Measurements from ENCODE around the gene LIPM.

LIPM gene

GRCh38 chr10:88802523-88803285 is at the start of gene LIPM:
Gene LIPM (plus strand): TSS chr10:88802730. CDS start chr10:88802897, 167 bp downstream.
- Histone ChIP-seq H3K79me2 (ENCODE audit: insufficient read depth, low read length) (no peaks in the 10 kb centered on the region), H3K27ac (ENCODE audit: low read length) (no peak within 1 kb of the TSS), H3K36me3 (ENCODE audit: insufficient read depth, low read length) (no peaks in the 10 kb centered on the region), H3K27me3 (ENCODE audit: insufficient read depth, low read length, poor library complexity) (no peaks in the 10 kb centered on the region), H3K4me3 (ENCODE audit: low read depth in 1 of 2, low read length in 2 of 2) (no peak within 1 kb of the TSS), H3K9me3 (ENCODE audit: insufficient read depth, low read length, severe bottlenecking) (no peaks in the 10 kb centered on the region), H3K9ac (ENCODE audit: low read depth, low read length) (no peak within 1 kb of the TSS), H4K20me1 (ENCODE audit: insufficient read depth, low read length) (no peaks in the 10 kb centered on the region), H3K4me2 (ENCODE audit: insufficient read depth, low read length) (no peak within 1 kb of the TSS), H3K4me1 (ENCODE audit: insufficient read depth, low read length) (no peaks in the 10 kb centered on the region), H2AFZ (ENCODE audit: low read depth, low read length) (no peak within 1 kb of the TSS)
- no peak for DNase-seq
- TF ChIP-seq CTCF (IDR thresholded peaks at IDR 0.05; ENCODE audit: borderline replicate concordance, extremely low read depth, low read length, poor library complexity, severe bottlenecking) (no peak), EZH2 (IDR thresholded peaks at IDR 0.05; ENCODE audit: borderline replicate concordance, low read depth, low read length, severe bottlenecking) (no peak)
- no peak for ATAC-seq (ENCODE audit: insufficient read depth, low read depth)

GRCh38 chr10:88754287-88754686 is 48.2 kb upstream of the LIPM start:
- no peaks in the 10 kb centered on the region for H4K20me1 ChIP-seq (ENCODE audit: insufficient read depth, low read length)
- no peaks in the 10 kb centered on the region for H3K4me1 ChIP-seq (ENCODE audit: insufficient read depth, low read length)
- no peak for TF ChIP-seq EZH2 (IDR thresholded peaks at IDR 0.05; ENCODE audit: borderline replicate concordance, low read depth, low read length, severe bottlenecking)
- no peak for TF ChIP-seq CTCF (IDR thresholded peaks at IDR 0.05; ENCODE audit: borderline replicate concordance, extremely low read depth, low read length, poor library complexity, severe bottlenecking)
- ATAC-seq (ENCODE audit: insufficient read depth, low read depth) (no peak), DNase-seq (no peak)
- H3K27ac ChIP-seq (ENCODE audit: low read length): no peak overlapping the region
- no peaks in the 10 kb centered on the region for H3K36me3 ChIP-seq (ENCODE audit: insufficient read depth, low read length)
- no peak overlapping the region for H3K9ac ChIP-seq (ENCODE audit: low read depth, low read length)
- no peaks in the 10 kb centered on the region for H3K9me3 ChIP-seq (ENCODE audit: insufficient read depth, low read length, severe bottlenecking)
- no peaks in the 10 kb centered on the region for H3K79me2 ChIP-seq (ENCODE audit: insufficient read depth, low read length)
- H3K27me3 ChIP-seq (ENCODE audit: insufficient read depth, low read length, poor library complexity): peaks cover 17% of the 10 kb centered on the region
- H3K4me3 ChIP-seq (ENCODE audit: low read depth in 1 of 2, low read length in 2 of 2): no peak overlapping the region
- no peak overlapping the region for H2AFZ ChIP-seq (ENCODE audit: low read depth, low read length)
- H3K4me2 ChIP-seq (ENCODE audit: insufficient read depth, low read length): no peak overlapping the region

- H3K9me3 ChIP-seq (ENCODE audit: insufficient read depth, low read length, severe bottlenecking): no peaks in the 10 kb centered on the region
- no peak overlapping the region for H3K27ac ChIP-seq (ENCODE audit: low read length)
- ATAC-seq (ENCODE audit: insufficient read depth, low read depth) (no peak), DNase-seq (no peak)
- H3K4me3 ChIP-seq (ENCODE audit: low read depth in 1 of 2, low read length in 2 of 2): no peak overlapping the region
- peaks cover 30% of the 10 kb centered on the region for H3K27me3 ChIP-seq (ENCODE audit: insufficient read depth, low read length, poor library complexity)
- H3K4me1 ChIP-seq (ENCODE audit: insufficient read depth, low read length): no peaks in the 10 kb centered on the region
- no peak overlapping the region for H3K9ac ChIP-seq (ENCODE audit: low read depth, low read length)
- H2AFZ ChIP-seq (ENCODE audit: low read depth, low read length): no peak overlapping the region
- H3K79me2 ChIP-seq (ENCODE audit: insufficient read depth, low read length): no peaks in the 10 kb centered on the region
- H3K36me3 ChIP-seq (ENCODE audit: insufficient read depth, low read length): no peaks in the 10 kb centered on the region
- TF ChIP-seq CTCF (IDR thresholded peaks at IDR 0.05; ENCODE audit: borderline replicate concordance, extremely low read depth, low read length, poor library complexity, severe bottlenecking): no peak
- no peak for TF ChIP-seq EZH2 (IDR thresholded peaks at IDR 0.05; ENCODE audit: borderline replicate concordance, low read depth, low read length, severe bottlenecking)
- no peaks in the 10 kb centered on the region for H4K20me1 ChIP-seq (ENCODE audit: insufficient read depth, low read length)
- no peak overlapping the region for H3K4me2 ChIP-seq (ENCODE audit: insufficient read depth, low read length)
These were observed 46.8 kb upstream of the LIPM start for GRCh38 chr10:88755753-88756152.
